HepG2 (cell line): ENCODE results near the gene RABEP2. TPM values are rescaled to one million over a fixed set of nuclear protein-coding genes. Genes with fewer than 3 reads are reported as not detected.

Source experiments
- ATAC-seq: fragments of 200-7000 bp; cut with Tn5 transposase; 3 replicates; pipeline ENCODE4 v1.9.1; 2020; ENCODE audit warnings: mild to moderate bottlenecking, moderate library complexity
- BruUV-seq: library from RNA; stranded (reverse); fragments of 400-500 nt; replicated peaks from 2 replicates; lab custom pipeline; 2021; lab: Mats Ljungman, UMichigan
- CTCF ChIA-PET: fragments of 300-600 bp; formaldehyde crosslinking; extraction: SDS; loops from one replicate; lab custom pipeline; 2021; ENCODE audit warnings: low total read pairs, inconsistent platforms, low intra/inter-chr PET ratio; lab: Yijun Ruan, JAX
- POLR2A ChIA-PET: fragments of 350-600 bp; sonication (Branson Sonifier 250); formaldehyde crosslinking; loops from one replicate; lab custom pipeline; 2020; ENCODE audit warnings: antibody characterized with exemption, inconsistent platforms; lab: Yijun Ruan, JAX
- DNase-seq: peaks from one replicate; pipeline ENCODE4 v3.0.0-alpha.2; 2015; ENCODE audit warnings: low spot score
- FAIRE-seq: peaks from 3 replicates; lab custom pipeline; 2011; peaks lifted over from hg19 to GRCh38; lab: Jason Lieb, UNC
- H2AFZ ChIP-seq: one replicate; pipeline ENCODE4 v1.6.1; 2011; ENCODE audit warnings: low read length, inconsistent platforms
- H3K27ac ChIP-seq: fragments of 300-600 bp; 3 replicates; pipeline ENCODE4 v1.8.0; 2011; ENCODE audit warnings: mixed run types, mild to moderate bottlenecking, mixed read lengths, low read length, inconsistent platforms; ENCODE audit not compliant: insufficient read depth; ENCODE audit errors: extremely low read length
- H3K27me3 ChIP-seq, 2 experiments: fragments of 200-600 bp in 1 of 2; 2 replicates in 1 of 2; 3 replicates in 1 of 2; pipeline versions ENCODE4 v1.6.0 to v1.8.0; 2011; ENCODE audit warnings: low read length in 2 of 2, mild to moderate bottlenecking in 2 of 2, moderate library complexity in 2 of 2, inconsistent platforms in 1 of 2; ENCODE audit not compliant: insufficient read depth in 2 of 2, control insufficient read depth in 1 of 2
- H3K36me3 ChIP-seq, 2 experiments: fragments of 200-600 bp in 1 of 2; replicated peaks in 1 of 2; 2 replicates in 1 of 2; 3 replicates in 1 of 2; pipeline versions ENCODE4 v1.5.1 to v1.8.0; 2011; ENCODE audit warnings: low read length in 2 of 2, inconsistent platforms in 1 of 2; ENCODE audit not compliant: insufficient read depth in 2 of 2, control insufficient read depth in 1 of 2
- H3K4me1 ChIP-seq: 2 replicates; pipeline ENCODE4 v1.5.1; 2012; ENCODE audit warnings: low read length, inconsistent platforms; ENCODE audit not compliant: insufficient read depth
- H3K4me2 ChIP-seq: 2 replicates; pipeline ENCODE4 v1.6.0; 2011; ENCODE audit warnings: low read depth, low read length, inconsistent platforms
- H3K4me3 ChIP-seq, 3 experiments: fragments of 200-600 bp in 1 of 3; sonication (generic), shearing (Covaris generic) in 1 of 3; replicated peaks in 1 of 3; 2 replicates each; pipeline ENCODE4 v1.5.1; 2011 to 2016; ENCODE audit warnings: low read length in 3 of 3, inconsistent platforms in 2 of 3, low read depth in 2 of 3, mild to moderate bottlenecking in 2 of 3, control low read depth in 1 of 3, mixed read lengths in 1 of 3; ENCODE audit not compliant: insufficient read depth in 1 of 3
- H3K79me2 ChIP-seq: one replicate; pipeline ENCODE4 v1.6.1; 2011; ENCODE audit warnings: low read length, inconsistent platforms; ENCODE audit not compliant: insufficient read depth
- H3K9ac ChIP-seq: 2 replicates; pipeline ENCODE4 v1.6.0; 2011; ENCODE audit warnings: mild to moderate bottlenecking, low read depth, low read length, inconsistent platforms; ENCODE audit not compliant: insufficient read depth
- H3K9me3 ChIP-seq: 2 replicates; pipeline ENCODE4 v1.5.1; 2012; ENCODE audit warnings: mild to moderate bottlenecking, low read length
- H4K20me1 ChIP-seq: 2 replicates; pipeline ENCODE4 v1.6.0; 2011; ENCODE audit warnings: inconsistent platforms, mild to moderate bottlenecking, low read length, moderate library complexity; ENCODE audit not compliant: insufficient read depth
- ZMYM3 ChIP-seq: sonication (generic); formaldehyde crosslinking; IDR thresholded peaks from 2 replicates; pipeline ENCODE4 v1.5.1; 2020; ENCODE audit warnings: mild to moderate bottlenecking, missing genetic modification reagents
- ZNF343 ChIP-seq: sonication (generic); formaldehyde crosslinking; IDR thresholded peaks from 2 replicates; pipeline ENCODE4 v1.4.0; 2020; ENCODE audit warnings: mild to moderate bottlenecking, missing genetic modification reagents
- ZNF687 ChIP-seq: sonication (generic); formaldehyde crosslinking; IDR thresholded peaks from 2 replicates; pipeline ENCODE4 v1.5.1; 2020; ENCODE audit warnings: mild to moderate bottlenecking, missing genetic modification reagents, moderate library complexity
- ZSCAN30 ChIP-seq: sonication (generic); formaldehyde crosslinking; IDR thresholded peaks from 2 replicates; pipeline ENCODE4 v1.5.0; 2020; ENCODE audit warnings: mild to moderate bottlenecking, missing genetic modification reagents
- WGBS: methylation state at CpG from one replicate; pipeline ENCODE4 v1.1.6; 2017; ENCODE audit warnings: low lambda C conversion rate; 5-methylcytosine and 5-hydroxymethylcytosine counted together
- in situ Hi-C: cut with HindIII; loops from 2 replicates; pipeline ENCODE4 v1.10.0; 2017; ENCODE audit warnings: low pct_unique_long_range_greater_than_20kb; ENCODE audit not compliant: extremely low pct_ligation_motif_present
- intact Hi-C: fragments of 100-400 bp; cut with micrococcal nuclease; formaldehyde crosslinking; loops from one replicate; pipeline ENCODE4 v1.10.0; 2022; ENCODE audit not compliant: unreplicated experiment
- polyA plus RNA-seq, 8 experiments: library from polyadenylated mRNA; depleted of rRNA in 3 of 8; stranded (reverse) in 7 of 8; unstranded in 1 of 8; fragments of >200 nt; fragmentation: Illumina TruSeq in 4 of 8; extraction: Trizol in 4 of 8; gene quantifications; 2 replicates each; pipeline versions ENCODE4 v1.2.1 to v1.2.3, GENCODE V29; 2011 to 2016; ENCODE audit warnings: low read depth in 4 of 8, missing spikeins in 1 of 8, mixed read lengths in 1 of 8; ENCODE audit not compliant: insufficient read depth in 1 of 8
- total RNA-seq, 5 experiments: library from RNA; depleted of rRNA; stranded (reverse); fragments of >200 nt; fragmentation: Illumina TruSeq; extraction: Trizol; gene quantifications; 2 replicates each; pipeline ENCODE4 v1.2.3, GENCODE V29; 2016; ENCODE audit warnings: low read depth in 1 of 5

Gene RABEP2
- total and polyA plus RNA-seq, 2 of the 13 experiments (the other 11 are each of a cell fraction or from before 2014, with no cell fraction given) = 10.8 to 18.4 TPM

GRCh38 chr16:28930652-28931051 lies 5.6 kb upstream of the RABEP2 start:
- no peak overlapping the region for H2AFZ ChIP-seq
- no peak overlapping the region for H3K4me2 ChIP-seq
- DNase-seq (no peak), FAIRE-seq (no peak), ATAC-seq (no peak)
- no peaks in the 10 kb centered on the region for H3K36me3 ChIP-seq
- WGBS = 56% methylated on average over 3 of the region's 3 CpGs
- H3K4me1 ChIP-seq = peaks cover 68% of the 10 kb centered on the region
- TF ChIP-seq ZNF687 = 0 out of 2 replicates have a peak, but pooled peaks have one; percentile 17
- TF ChIP-seq ZSCAN30 (CRISPR knock-in tag) = no peak
- no peaks in the 10 kb centered on the region for H3K79me2 ChIP-seq
- H3K9me3 ChIP-seq = no peaks in the 10 kb centered on the region
- in situ Hi-C loops = no loop called here
- intact Hi-C loops = no loop called here
- no peak overlapping the region for H3K4me3 ChIP-seq
- POLR2A ChIA-PET = no interaction called here
- no peak overlapping the region for H3K9ac ChIP-seq
- CTCF ChIA-PET = no interaction called here
- no peaks in the 10 kb centered on the region for H3K27me3 ChIP-seq
- BruUV-seq = no TSS peak
- H4K20me1 ChIP-seq = no peaks in the 10 kb centered on the region
- H3K27ac ChIP-seq = no peak overlapping the region

GRCh38 chr16:28930203-28930602 lies 5.2 kb upstream of the RABEP2 start:
- Histone ChIP-seq H3K27me3 (no peaks in the 10 kb centered on the region), H3K9me3 (no peaks in the 10 kb centered on the region), H3K4me3 (no peak overlapping the region), H3K36me3 (no peaks in the 10 kb centered on the region), H3K4me2 (no peak overlapping the region), H3K9ac (no peak overlapping the region), H4K20me1 (no peaks in the 10 kb centered on the region), H3K4me1 (peaks cover 64% of the 10 kb centered on the region), H3K79me2 (no peaks in the 10 kb centered on the region), H3K27ac (no peak overlapping the region), H2AFZ (no peak overlapping the region)
- intact Hi-C loops = no loop called here
- TF ChIP-seq ZMYM3 (peak; percentile 66), ZNF343 (no peak)
- FAIRE-seq = no peak
- in situ Hi-C loops = no loop called here
- CTCF ChIA-PET = no interaction called here
- WGBS = 35% methylated on average over 3 of the region's 3 CpGs
- no TSS peak for BruUV-seq
- ATAC-seq = no peak
- POLR2A ChIA-PET = no interaction called here
- no peak for DNase-seq
